DND-41 (cell line): ENCODE data around the gene NPIPB9.
"Not testable (repeated sequence)": the region's sequence is repeated elsewhere in the genome, so short reads cannot be mapped to it uniquely, and the experiment has no call there.

Experiments
- ATAC-seq: fragments of 200-7000 bp; cut with Tn5 transposase; 3 replicates; pipeline ENCODE4 v1.9.1; 2021; ENCODE audit warnings: low read depth; ENCODE audit not compliant: insufficient read depth
- DNase-seq: peaks from one replicate; pipeline ENCODE4 v3.0.0-alpha.2; 2020
- H2AFZ ChIP-seq: 2 replicates; pipeline ENCODE4 v1.6.0; 2012; ENCODE audit warnings: low read depth, low read length
- H3K27ac ChIP-seq: 2 replicates; pipeline ENCODE4 v1.5.1; 2012; ENCODE audit warnings: low read length, inconsistent platforms
- H3K27me3 ChIP-seq: fragments of 200-600 bp; sonication (generic); 2 replicates; pipeline ENCODE4 v1.6.0; 2012; ENCODE audit warnings: low read length, mild to moderate bottlenecking, inconsistent platforms; ENCODE audit not compliant: insufficient read depth, poor library complexity
- H3K36me3 ChIP-seq: 2 replicates; pipeline ENCODE4 v1.5.1; 2012; ENCODE audit warnings: low read length, inconsistent platforms; ENCODE audit not compliant: insufficient read depth
- H3K4me1 ChIP-seq: 2 replicates; pipeline ENCODE4 v1.5.1; 2012; ENCODE audit warnings: mild to moderate bottlenecking, low read length; ENCODE audit not compliant: insufficient read depth
- H3K4me2 ChIP-seq: 2 replicates; pipeline ENCODE4 v1.6.0; 2012; ENCODE audit warnings: mild to moderate bottlenecking, moderate library complexity, low read length, inconsistent platforms; ENCODE audit not compliant: insufficient read depth
- H3K4me3 ChIP-seq, 2 experiments: fragments of 200-600 bp in 1 of 2; shearing (Covaris generic) in 1 of 2; 2 replicates each; pipeline ENCODE4 v1.5.1; 2012 to 2016; ENCODE audit warnings: inconsistent platforms in 2 of 2, low read length in 2 of 2, mild to moderate bottlenecking in 2 of 2, low read depth in 1 of 2, moderate library complexity in 1 of 2
- H3K79me2 ChIP-seq: 2 replicates; pipeline ENCODE4 v1.6.0; 2012; ENCODE audit warnings: low read length, inconsistent platforms; ENCODE audit not compliant: insufficient read depth
- H3K9ac ChIP-seq: 2 replicates; pipeline ENCODE4 v1.6.0; 2012; ENCODE audit warnings: low read depth, mild to moderate bottlenecking, inconsistent platforms, low read length, moderate library complexity
- H3K9me3 ChIP-seq: 2 replicates; pipeline ENCODE4 v1.5.1; 2012; ENCODE audit warnings: low read length, moderate library complexity, mild to moderate bottlenecking, inconsistent platforms; ENCODE audit not compliant: insufficient read depth, severe bottlenecking
- H4K20me1 ChIP-seq: 2 replicates; pipeline ENCODE4 v1.6.0; 2012; ENCODE audit warnings: low read length; ENCODE audit not compliant: insufficient read depth
- CTCF ChIP-seq: IDR thresholded peaks from 2 replicates; pipeline ENCODE4 v1.5.1; 2012; ENCODE audit warnings: borderline replicate concordance, low read length, moderate library complexity, mild to moderate bottlenecking; ENCODE audit not compliant: poor library complexity, severe bottlenecking; ENCODE audit errors: extremely low read depth
- EZH2 ChIP-seq: IDR thresholded peaks from 3 replicates; pipeline ENCODE4 v1.6.1; 2012; ENCODE audit warnings: borderline replicate concordance, low read depth, mild to moderate bottlenecking, moderate library complexity, low read length, inconsistent platforms; ENCODE audit not compliant: severe bottlenecking

The NPIPB9 gene

GRCh38 chr16:28802235-28803019 lies 50.8 kb downstream of the NPIPB9 start:
- H3K4me2 ChIP-seq: 0 out of 2 replicates have a peak overlapping the region, but pooled peaks have one; percentile 42
- H3K36me3 ChIP-seq, H3K27ac ChIP-seq, H2AFZ ChIP-seq, H3K27me3 ChIP-seq, H3K4me1 ChIP-seq, H3K79me2 ChIP-seq, H4K20me1 ChIP-seq, H3K4me3 ChIP-seq, H3K9me3 ChIP-seq, H3K9ac ChIP-seq: not testable (repeated sequence)
- peak; percentile 63 for TF ChIP-seq CTCF
- DNase-seq (peak; percentile 83), ATAC-seq (peak; percentile 99)

- H3K4me1 ChIP-seq, H3K4me2 ChIP-seq, H2AFZ ChIP-seq, H3K27me3 ChIP-seq, H3K36me3 ChIP-seq, H3K9me3 ChIP-seq, DNase-seq, H3K79me2 ChIP-seq, H3K9ac ChIP-seq, H4K20me1 ChIP-seq, ATAC-seq, H3K27ac ChIP-seq, H3K4me3 ChIP-seq: not testable (repeated sequence)
Measured at GRCh38 chr16:28807445-28808120, 56.0 kb downstream of the NPIPB9 start.

- H3K79me2 ChIP-seq: peaks cover 28% of the 10 kb centered on the region
- H3K4me2 ChIP-seq: no peak overlapping the region
- no peak overlapping the region for H3K9ac ChIP-seq
- DNase-seq (no peak), ATAC-seq (no peak)
- H3K4me1 ChIP-seq: peaks cover 19% of the 10 kb centered on the region
- no peaks in the 10 kb centered on the region for H3K27me3 ChIP-seq
- H3K9me3 ChIP-seq: no peaks in the 10 kb centered on the region
- no peak overlapping the region for H3K4me3 ChIP-seq
- no peak overlapping the region for H2AFZ ChIP-seq
- TF ChIP-seq CTCF: no peak
- TF ChIP-seq EZH2: no peak
- peaks cover 11% of the 10 kb centered on the region for H4K20me1 ChIP-seq
- peaks cover 15% of the 10 kb centered on the region for H3K36me3 ChIP-seq
- H3K27ac ChIP-seq: no peak overlapping the region
Measured at GRCh38 chr16:28820016-28820415, 68.4 kb downstream of the NPIPB9 start.

GRCh38 chr16:28820546-28820945 lies 69.0 kb downstream of the NPIPB9 start:
- not testable (repeated sequence) for DNase-seq, ATAC-seq, H2AFZ ChIP-seq, H3K9ac ChIP-seq, H3K9me3 ChIP-seq, H3K27me3 ChIP-seq, H3K4me3 ChIP-seq, H3K27ac ChIP-seq, H3K4me2 ChIP-seq
- Histone ChIP-seq H4K20me1 (peaks cover 16% of the 10 kb centered on the region), H3K36me3 (peaks cover 20% of the 10 kb centered on the region), H3K79me2 (peaks cover 33% of the 10 kb centered on the region), H3K4me1 (peaks cover 24% of the 10 kb centered on the region)
